Measurements from ENCODE around the gene NLGN3.

- TF ChIP-seq CTCF (IDR thresholded peaks at IDR 0.05; ENCODE audit: borderline replicate concordance, extremely low read depth, low read length, poor library complexity, severe bottlenecking) (no peak), EZH2 (IDR thresholded peaks at IDR 0.05; ENCODE audit: borderline replicate concordance, low read depth, low read length, severe bottlenecking) (no peak)
Observed at GRCh38 chrX:71128166-71128833, 16.3 kb upstream of the NLGN3 start.
